CD4-positive, alpha-beta memory T cell (primary cell): Measurements from ENCODE around the gene KCNE4. TPM values are rescaled to one million over a fixed set of nuclear protein-coding genes. Genes with fewer than 3 reads are reported as not detected.

Experiments
- CTCF ChIA-PET: fragments of 350-600 bp; sonication (Branson Sonifier 250); formaldehyde crosslinking; loops from one replicate; lab custom pipeline; 2021; ENCODE audit warnings: inconsistent platforms; ENCODE audit not compliant: partially characterized antibody; lab: Charles Lee
- POLR2A ChIA-PET: fragments of 350-600 bp; sonication (Branson Sonifier 250); formaldehyde crosslinking; loops from one replicate; lab custom pipeline; 2021; ENCODE audit not compliant: partially characterized antibody; lab: Charles Lee
- DNase-seq, 5 donors: peaks; one replicate each; pipeline versions ENCODE4 v3.0.0 to v3.0.0-alpha.2; 2020 to 2022; ENCODE audit warnings: mixed read lengths in 1 of 5
- H3K27ac ChIP-seq: one replicate; pipeline ENCODE4 v1.7.0; 2013; ENCODE audit warnings: low read depth, low read length
- H3K27me3 ChIP-seq: 2 replicates; pipeline ENCODE4 v1.7.0; 2013; ENCODE audit warnings: mild to moderate bottlenecking, low read length, moderate library complexity; ENCODE audit not compliant: insufficient read depth
- H3K36me3 ChIP-seq: 2 replicates; pipeline ENCODE4 v1.7.0; 2013; ENCODE audit warnings: mild to moderate bottlenecking, low read length, moderate library complexity; ENCODE audit not compliant: insufficient read depth
- H3K4me1 ChIP-seq: 2 replicates; pipeline ENCODE4 v1.7.0; 2013; ENCODE audit warnings: mild to moderate bottlenecking, low read length, moderate library complexity; ENCODE audit not compliant: insufficient read depth
- H3K4me3 ChIP-seq, 2 donors: one replicate each; pipeline ENCODE4 v1.7.0; 2013; ENCODE audit warnings: low read length in 2 of 2, mild to moderate bottlenecking in 1 of 2
- H3K9me3 ChIP-seq, 2 donors: one replicate each; pipeline ENCODE4 v1.7.0; 2013; ENCODE audit warnings: low read length in 2 of 2, control low read depth in 1 of 2; ENCODE audit not compliant: control insufficient read depth in 1 of 2
- H3K27ac Mint-ChIP-seq, 7 donors: one replicate each; pipeline ENCODE4 v1.8.0; 2020 to 2021; ENCODE audit warnings: mixed read lengths in 7 of 7, mild to moderate bottlenecking in 6 of 7, inconsistent platforms in 3 of 7, moderate library complexity in 3 of 7
- H3K27me3 Mint-ChIP-seq, 2 donors: one replicate each; pipeline ENCODE4 v1.8.0; 2020 to 2021; ENCODE audit warnings: mixed read lengths in 2 of 2
- H3K36me3 Mint-ChIP-seq, 2 donors: one replicate each; pipeline ENCODE4 v1.8.0; 2020 to 2021; ENCODE audit warnings: mixed read lengths in 2 of 2, inconsistent platforms in 1 of 2, mild to moderate bottlenecking in 1 of 2
- H3K4me1 Mint-ChIP-seq, 4 donors: one replicate each; pipeline ENCODE4 v1.8.0; 2020 to 2021; ENCODE audit warnings: mixed read lengths in 4 of 4, mild to moderate bottlenecking in 1 of 4
- H3K4me3 Mint-ChIP-seq, 8 donors: one replicate each; pipeline ENCODE4 v1.8.0; 2020 to 2021; ENCODE audit warnings: mixed read lengths in 8 of 8, mild to moderate bottlenecking in 7 of 8, moderate library complexity in 6 of 8, inconsistent platforms in 3 of 8
- H3K9me3 Mint-ChIP-seq, 8 donors: one replicate each; pipeline ENCODE4 v1.8.0; 2020 to 2021; ENCODE audit warnings: mixed read lengths in 8 of 8, mild to moderate bottlenecking in 5 of 8, inconsistent platforms in 3 of 8, moderate library complexity in 1 of 8
- intact Hi-C: fragments of 100-400 bp; cut with micrococcal nuclease; formaldehyde crosslinking; loops from one replicate; pipeline ENCODE4 v1.15.1; 2023
- polyA plus RNA-seq, 2 donors: library from polyadenylated mRNA; unstranded; fragments of 300-500 nt; fragmentation: Illumina TruSeq; gene quantifications; one replicate each; pipeline ENCODE4 v1.2.3, GENCODE V29; 2021
- total RNA-seq, 2 experiments: library from RNA; stranded (reverse); gene quantifications; one replicate each; pipeline ENCODE4 v1.2.3, GENCODE V29; 2021

The KCNE4 gene
- total and polyA plus RNA-seq, 4 experiments from 2014 or later = not detected

GRCh38 chr2:223062396-223062795, 10.4 kb downstream of the KCNE4 start:
- no peaks in the 10 kb centered on the region for H3K4me1 Mint-ChIP-seq
- H3K4me3 Mint-ChIP-seq = no peak overlapping the region
- Histone ChIP-seq H3K9me3 (no peaks in the 10 kb centered on the region), H3K36me3 (no peaks in the 10 kb centered on the region), H3K27me3 (no peaks in the 10 kb centered on the region), H3K27ac (no peak overlapping the region), H3K4me3 (no peak overlapping the region), H3K4me1 (no peaks in the 10 kb centered on the region)
- H3K36me3 Mint-ChIP-seq = no peaks in the 10 kb centered on the region
- POLR2A ChIA-PET = no interaction called here
- no peak overlapping the region for H3K27ac Mint-ChIP-seq
- no peaks in the 10 kb centered on the region for H3K27me3 Mint-ChIP-seq
- H3K9me3 Mint-ChIP-seq = no peaks in the 10 kb centered on the region
- no peak for DNase-seq
- intact Hi-C loops = no loop called here
- CTCF ChIA-PET = interaction anchor here (0.6 kb wide), 1 partner anchor 11 kb away, joined by 3 read pairs; the partner anchor contains the start of gene KCNE4

- POLR2A ChIA-PET = no interaction called here
- Histone ChIP-seq H3K27ac (no peak overlapping the region), H3K36me3 (no peaks in the 10 kb centered on the region), H3K4me3 (no peak overlapping the region), H3K27me3 (no peaks in the 10 kb centered on the region), H3K4me1 (no peaks in the 10 kb centered on the region), H3K9me3 (no peaks in the 10 kb centered on the region)
- no peaks in the 10 kb centered on the region for H3K4me1 Mint-ChIP-seq
- no peak for DNase-seq
- H3K27ac Mint-ChIP-seq = no peak overlapping the region
- peaks cover 0 to 2% (median 0%) of the 10 kb centered on the region in 8 donors for H3K9me3 Mint-ChIP-seq
- intact Hi-C loops = no loop called here
- H3K27me3 Mint-ChIP-seq = no peaks in the 10 kb centered on the region
- no peak overlapping the region for H3K4me3 Mint-ChIP-seq
- H3K36me3 Mint-ChIP-seq = no peaks in the 10 kb centered on the region
- CTCF ChIA-PET = no interaction called here
Measured at GRCh38 chr2:223065107-223065506, 13.1 kb downstream of the KCNE4 start.

- H3K4me1 Mint-ChIP-seq = no peaks in the 10 kb centered on the region
- intact Hi-C loops = no loop called here
- no peak for DNase-seq
- H3K27me3 Mint-ChIP-seq = no peaks in the 10 kb centered on the region
- H3K27ac ChIP-seq = no peak overlapping the region
- POLR2A ChIA-PET = no interaction called here
- no peaks in the 10 kb centered on the region for H3K9me3 ChIP-seq
- CTCF ChIA-PET = no interaction called here
- H3K36me3 ChIP-seq = no peaks in the 10 kb centered on the region
- H3K27ac Mint-ChIP-seq = no peak overlapping the region
- H3K4me1 ChIP-seq = no peaks in the 10 kb centered on the region
- peaks cover 0 to 2% (median 0%) of the 10 kb centered on the region in 8 donors for H3K9me3 Mint-ChIP-seq
- H3K4me3 ChIP-seq = no peak overlapping the region
- H3K27me3 ChIP-seq = no peaks in the 10 kb centered on the region
- H3K36me3 Mint-ChIP-seq = no peaks in the 10 kb centered on the region
- no peak overlapping the region for H3K4me3 Mint-ChIP-seq
Measured at GRCh38 chr2:223066721-223067120, 14.7 kb downstream of the KCNE4 start.

GRCh38 chr2:223068071-223068470, 16.1 kb downstream of the KCNE4 start:
- Mint-ChIP-seq H3K27ac (no peak overlapping the region), H3K36me3 (no peaks in the 10 kb centered on the region), H3K4me1 (no peaks in the 10 kb centered on the region), H3K27me3 (no peaks in the 10 kb centered on the region), H3K9me3 (peaks cover 0 to 2% (median 0%) of the 10 kb centered on the region in 8 donors), H3K4me3 (no peak overlapping the region)
- Histone ChIP-seq H3K4me3 (no peak overlapping the region), H3K27ac (no peak overlapping the region), H3K27me3 (no peaks in the 10 kb centered on the region), H3K4me1 (no peaks in the 10 kb centered on the region), H3K36me3 (no peaks in the 10 kb centered on the region), H3K9me3 (no peaks in the 10 kb centered on the region)
- ChIA-PET POLR2A (no interaction called here), CTCF (no interaction called here)
- no peak for DNase-seq
- intact Hi-C loops = no loop called here

GRCh38 chr2:223069465-223069864, 17.5 kb downstream of the KCNE4 start:
- ChIA-PET POLR2A (no interaction called here), CTCF (no interaction called here)
- intact Hi-C loops = no loop called here
- no peaks in the 10 kb centered on the region for H3K36me3 Mint-ChIP-seq
- H3K9me3 ChIP-seq = no peaks in the 10 kb centered on the region
- no peak overlapping the region for H3K4me3 ChIP-seq
- H3K27me3 Mint-ChIP-seq = no peaks in the 10 kb centered on the region
- no peak overlapping the region for H3K27ac Mint-ChIP-seq
- H3K4me3 Mint-ChIP-seq = no peak overlapping the region
- no peaks in the 10 kb centered on the region for H3K27me3 ChIP-seq
- H3K4me1 ChIP-seq = no peaks in the 10 kb centered on the region
- DNase-seq = no peak
- H3K9me3 Mint-ChIP-seq = peaks cover 0 to 2% (median 0%) of the 10 kb centered on the region in 8 donors
- no peaks in the 10 kb centered on the region for H3K36me3 ChIP-seq
- no peak overlapping the region for H3K27ac ChIP-seq
- H3K4me1 Mint-ChIP-seq = no peaks in the 10 kb centered on the region

- POLR2A ChIA-PET = no interaction called here
Measured at GRCh38 chr2:223069988-223070387, 18.0 kb downstream of the KCNE4 start.

GRCh38 chr2:223071139-223071538, 19.1 kb downstream of the KCNE4 start:
- POLR2A ChIA-PET = no interaction called here
- Histone ChIP-seq H3K27ac (no peak overlapping the region), H3K9me3 (no peaks in the 10 kb centered on the region), H3K4me1 (no peaks in the 10 kb centered on the region), H3K36me3 (no peaks in the 10 kb centered on the region), H3K4me3 (no peak overlapping the region), H3K27me3 (no peaks in the 10 kb centered on the region)
- Mint-ChIP-seq H3K9me3 (peaks cover 0 to 7% (median 0%) of the 10 kb centered on the region in 8 donors), H3K27me3 (no peaks in the 10 kb centered on the region), H3K4me3 (no peak overlapping the region), H3K36me3 (no peaks in the 10 kb centered on the region), H3K4me1 (no peaks in the 10 kb centered on the region), H3K27ac (no peak overlapping the region)
- intact Hi-C loops = no loop called here
- DNase-seq = no peak
- CTCF ChIA-PET = no interaction called here

More at GRCh38 chr2:223069988-223070387, 18.0 kb downstream of the KCNE4 start:
- Mint-ChIP-seq H3K9me3 (peaks cover 0 to 2% (median 0%) of the 10 kb centered on the region in 8 donors), H3K27me3 (no peaks in the 10 kb centered on the region), H3K4me3 (no peak overlapping the region), H3K27ac (no peak overlapping the region), H3K4me1 (no peaks in the 10 kb centered on the region), H3K36me3 (no peaks in the 10 kb centered on the region)
- Histone ChIP-seq H3K36me3 (no peaks in the 10 kb centered on the region), H3K4me1 (no peaks in the 10 kb centered on the region), H3K9me3 (no peaks in the 10 kb centered on the region), H3K27ac (no peak overlapping the region), H3K4me3 (no peak overlapping the region), H3K27me3 (no peaks in the 10 kb centered on the region)
- intact Hi-C loops = no loop called here
- DNase-seq = no peak
- CTCF ChIA-PET = no interaction called here

GRCh38 chr2:223072826-223073225, 20.8 kb downstream of the KCNE4 start:
- Mint-ChIP-seq H3K36me3 (no peaks in the 10 kb centered on the region), H3K9me3 (peaks cover 0 to 7% (median 0%) of the 10 kb centered on the region in 8 donors)
- DNase-seq = no peak

More at GRCh38 chr2:223072826-223073225, 20.8 kb downstream of the KCNE4 start:
- Mint-ChIP-seq H3K27ac (no peak overlapping the region), H3K4me3 (no peak overlapping the region), H3K27me3 (peaks cover 0 to 2% of the 10 kb centered on the region in 2 donors), H3K4me1 (no peaks in the 10 kb centered on the region)
- CTCF ChIA-PET = no interaction called here
- no peak overlapping the region for H3K27ac ChIP-seq
- H3K27me3 ChIP-seq = no peaks in the 10 kb centered on the region
- no peak overlapping the region for H3K4me3 ChIP-seq
- no peaks in the 10 kb centered on the region for H3K36me3 ChIP-seq
- no peaks in the 10 kb centered on the region for H3K4me1 ChIP-seq
- intact Hi-C loops = no loop called here
- no peaks in the 10 kb centered on the region for H3K9me3 ChIP-seq
- POLR2A ChIA-PET = no interaction called here
